CD4-positive, alpha-beta T cell (primary cell): ENCODE measurements around the gene RPL18. TPM values are rescaled to one million over a fixed set of nuclear protein-coding genes. Genes with fewer than 3 reads are reported as not detected.
"Not testable (repeated sequence)": the region's sequence is repeated elsewhere in the genome, so short reads cannot be mapped to it uniquely, and the experiment has no call there.

Experiments used
- ATAC-seq: fragments of 200-7000 bp; cut with Tn5 transposase; one replicate; pipeline ENCODE4 v1.10.0; 2022; ENCODE audit warnings: mild to moderate bottlenecking; ENCODE audit not compliant: poor library complexity
- CTCF ChIA-PET: fragments of 350-600 bp; sonication (Branson Sonifier 250); formaldehyde crosslinking; loops from one replicate; lab custom pipeline; 2021; ENCODE audit warnings: antibody characterized with exemption, inconsistent platforms; lab: Charles Lee
- POLR2A ChIA-PET: fragments of 350-600 bp; sonication (Branson Sonifier 250); formaldehyde crosslinking; loops from one replicate; lab custom pipeline; 2021; ENCODE audit warnings: antibody characterized with exemption, inconsistent platforms; lab: Charles Lee
- DNase-seq, 14 experiments: peaks; one replicate each; pipeline ENCODE4 v3.0.0-alpha.2; 2013 to 2020; ENCODE audit warnings: mixed read lengths in 2 of 14
- H3K27ac ChIP-seq, 2 donors: one replicate each; pipeline versions ENCODE4 v1.5.1 to v1.7.0; 2013; ENCODE audit warnings: low read length in 2 of 2, low read depth in 1 of 2, mild to moderate bottlenecking in 1 of 2
- H3K27me3 ChIP-seq, 2 experiments: 1 replicate in 1 of 2; 2 replicates in 1 of 2; pipeline versions ENCODE4 v1.6.1 to v1.7.0; 2013; ENCODE audit warnings: low read length in 2 of 2, control low read depth in 1 of 2, mild to moderate bottlenecking in 1 of 2, moderate library complexity in 1 of 2; ENCODE audit not compliant: insufficient read depth in 2 of 2, control insufficient read depth in 1 of 2
- H3K36me3 ChIP-seq: one replicate; pipeline ENCODE4 v1.6.1; 2013; ENCODE audit warnings: low read length, control low read depth; ENCODE audit not compliant: insufficient read depth
- H3K4me1 ChIP-seq: one replicate; pipeline ENCODE4 v1.6.1; 2013; ENCODE audit warnings: low read length, control low read depth; ENCODE audit not compliant: insufficient read depth
- H3K4me3 ChIP-seq: one replicate; pipeline ENCODE4 v1.5.1; 2013; ENCODE audit warnings: mild to moderate bottlenecking, low read length, moderate library complexity
- H3K9me3 ChIP-seq, 2 experiments: 1 replicate in 1 of 2; 2 replicates in 1 of 2; pipeline versions ENCODE4 v1.6.1 to v1.7.0; 2013; ENCODE audit warnings: low read length in 2 of 2, mild to moderate bottlenecking in 2 of 2, control low read depth in 1 of 2, moderate library complexity in 1 of 2; ENCODE audit not compliant: control insufficient read depth in 1 of 2, insufficient read depth in 1 of 2
- H3K27ac Mint-ChIP-seq: one replicate; pipeline ENCODE4 v1.8.0; 2020; ENCODE audit warnings: mixed read lengths
- H3K27me3 Mint-ChIP-seq: one replicate; pipeline ENCODE4 v1.8.0; 2021; ENCODE audit warnings: mixed read lengths
- H3K36me3 Mint-ChIP-seq: one replicate; pipeline ENCODE4 v1.8.0; 2021; ENCODE audit warnings: low read depth, mixed read lengths
- H3K4me1 Mint-ChIP-seq: one replicate; pipeline ENCODE4 v1.8.0; 2021; ENCODE audit warnings: low read depth, mixed read lengths
- H3K4me3 Mint-ChIP-seq: one replicate; pipeline ENCODE4 v1.8.0; 2020; ENCODE audit warnings: mild to moderate bottlenecking, mixed read lengths
- H3K9me3 Mint-ChIP-seq: one replicate; pipeline ENCODE4 v1.8.0; 2020; ENCODE audit warnings: mixed read lengths
- CTCF ChIP-seq: fragments of 200-600 bp; IDR thresholded peaks from one replicate; pipeline ENCODE4 v1.8.0; 2022; ENCODE audit warnings: antibody characterized with exemption, mild to moderate bottlenecking
- intact Hi-C, 2 experiments: fragments of 100-400 bp; cut with DNase I in 1 of 2; cut with micrococcal nuclease in 1 of 2; formaldehyde crosslinking; loops; one replicate each; pipeline versions ENCODE4 v1.15.1 to v1.9.0; 2023 to 2025; cut with DNase I, micrococcal nuclease
- total RNA-seq, 174 experiments: library from RNA in 2 of 174; stranded (reverse) in 2 of 174; gene quantifications; one replicate each; pipeline ENCODE4 v1.2.3 and lab custom pipeline; 2021 to 2026

RPL18 gene
- total RNA-seq, 2 experiments from 2014 or later = 2,820 to 2,913 TPM

- Mint-ChIP-seq H3K4me3 (peak overlapping the region; percentile 90), H3K27ac (peak overlapping the region; percentile 95), H3K27me3 (no peaks in the 10 kb centered on the region), H3K4me1 (peaks cover 51% of the 10 kb centered on the region), H3K36me3 (peaks cover 67% of the 10 kb centered on the region), H3K9me3 (no peaks in the 10 kb centered on the region)
- Histone ChIP-seq H3K27ac (peak overlapping the region; percentile 78 to 94), H3K4me3 (peak overlapping the region; percentile 71), H3K9me3 (no peaks in the 10 kb centered on the region), H3K4me1 (peaks cover 55% of the 10 kb centered on the region), H3K36me3 (peaks cover 48% of the 10 kb centered on the region), H3K27me3 (no peaks in the 10 kb centered on the region)
- peak in 1 of 14 experiments; percentile 38 for DNase-seq
- ChIA-PET CTCF (interaction anchor here (0.7 to 1.2 kb wide), 2 partner anchors 14 to 338 kb away, joined by 3 to 4 read pairs; partner anchors contain the start of genes RPL18 and SPHK2), POLR2A (interaction anchor here (0.5 to 3.7 kb wide), 13 partner anchors 9 to 927 kb away, joined by 3 to 45 read pairs (median 3); partner anchors contain the start of genes CA11, GYS1, RPL18 and RUVBL2)
- ATAC-seq = no peak
- intact Hi-C loops = loop anchor here in 1 of 2 experiments (1.0 to 10.0 kb wide), 4 partner anchors 9 to 1241 kb away; partner anchors contain the start of genes AKT1S1, RPL18, SPHK2 and TBC1D17
- no peak for TF ChIP-seq CTCF
Observed at GRCh38 chr19:48633148-48634035, 14.4 kb upstream of the RPL18 start.

- no peak for TF ChIP-seq CTCF
- no peaks in the 10 kb centered on the region for H3K9me3 ChIP-seq
- Mint-ChIP-seq H3K27ac (peak overlapping the region; percentile 95), H3K4me1 (peaks cover 44% of the 10 kb centered on the region), H3K36me3 (peaks cover 71% of the 10 kb centered on the region), H3K9me3 (no peaks in the 10 kb centered on the region), H3K27me3 (no peaks in the 10 kb centered on the region), H3K4me3 (no peak overlapping the region)
- ChIA-PET CTCF (no interaction called here), POLR2A (interaction anchor here (2.8 to 3.7 kb wide), 3 partner anchors 9 to 14 kb away, joined by 34 to 45 read pairs (median 43); partner anchors contain the start of genes CA11, RPL18 and SPHK2)
- intact Hi-C loops = loop anchor here in 1 of 2 experiments (10.0 kb wide), 1 partner anchor 1242 kb away; the partner anchor contains the start of genes AKT1S1 and TBC1D17
- DNase-seq = peak in 1 of 14 experiments; percentile 29
- peaks cover 49% of the 10 kb centered on the region for H3K36me3 ChIP-seq
- H3K27ac ChIP-seq = peak overlapping the region in 1 of 2 donors; percentile 94
- peaks cover 48% of the 10 kb centered on the region for H3K4me1 ChIP-seq
- ATAC-seq = no peak
- no peaks in the 10 kb centered on the region for H3K27me3 ChIP-seq
- H3K4me3 ChIP-seq = no peak overlapping the region
Observed at GRCh38 chr19:48632692-48633147, 13.7 kb upstream of the RPL18 start.

GRCh38 chr19:48632286-48632685, 13.3 kb upstream of the RPL18 start:
- H3K36me3 ChIP-seq = peaks cover 49% of the 10 kb centered on the region
- POLR2A ChIA-PET = interaction anchor here (2.8 to 5.0 kb wide), 4 partner anchors 9 to 14 kb away, joined by 33 to 45 read pairs (median 38); partner anchors contain the start of genes CA11, RPL18 and SPHK2
- CTCF ChIA-PET, H3K27me3 Mint-ChIP-seq, H3K27me3 ChIP-seq, H3K9me3 Mint-ChIP-seq, H3K4me3 ChIP-seq, ATAC-seq, H3K9me3 ChIP-seq, H3K27ac ChIP-seq, H3K4me3 Mint-ChIP-seq, DNase-seq: not testable (repeated sequence)
- peaks cover 41% of the 10 kb centered on the region for H3K4me1 Mint-ChIP-seq
- H3K4me1 ChIP-seq = peaks cover 51% of the 10 kb centered on the region
- H3K36me3 Mint-ChIP-seq = peaks cover 71% of the 10 kb centered on the region
- intact Hi-C loops = loop anchor here in 1 of 2 experiments (10.0 kb wide), 1 partner anchor 1243 kb away; the partner anchor contains the start of genes AKT1S1 and TBC1D17
- peak overlapping the region; percentile 95 for H3K27ac Mint-ChIP-seq
